ENCODE measurements around the gene MRPL45.

Gene MRPL45

DNA sequence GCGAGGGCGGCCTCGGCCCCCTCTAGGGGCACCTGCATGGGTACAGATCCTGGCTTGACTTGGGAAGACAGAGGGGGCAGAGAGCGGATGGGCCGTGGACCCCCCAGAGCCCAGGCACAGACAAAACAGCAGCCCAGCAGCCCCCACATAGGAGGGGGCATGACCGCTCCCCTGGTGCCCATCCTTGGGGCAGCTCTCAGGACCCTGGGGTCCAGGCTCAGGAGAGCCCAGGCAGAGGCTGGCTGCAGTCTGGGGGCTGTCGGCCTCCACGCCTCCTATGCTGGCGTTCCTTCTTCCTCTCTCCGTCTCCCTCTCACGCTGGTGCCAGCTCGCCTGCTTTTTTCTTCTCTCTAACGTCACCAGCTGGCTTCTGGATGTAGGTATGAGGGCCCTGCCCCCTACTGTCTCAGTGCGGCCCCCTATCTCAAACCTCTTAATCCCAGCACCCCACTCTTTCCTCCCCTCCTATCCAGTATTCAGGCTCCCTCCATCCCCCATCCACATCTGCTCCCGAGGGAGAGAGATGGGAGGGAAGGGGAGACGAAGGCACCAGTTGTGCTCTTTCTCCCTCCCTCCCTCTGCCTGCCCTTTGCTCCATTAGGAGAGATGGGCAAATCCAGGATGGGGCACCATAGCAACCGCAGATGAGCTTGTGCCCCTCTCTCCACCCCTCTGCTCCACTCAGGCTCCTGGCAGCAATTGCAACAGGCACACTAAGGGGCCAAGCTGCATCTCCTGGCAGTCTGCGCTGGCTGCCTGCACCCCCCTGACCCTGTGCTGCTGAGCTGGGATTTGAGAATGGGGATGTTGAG, 46.8 kb downstream of the MRPL45 start, which contains the start of gene GPR179:
Gene GPR179, minus strand, starts transcription at position 349 of the 812 bp plus-strand sequence. Its CDS starts 167 bp downstream, at position 182.
- peaks cover 4% of the 10 kb centered on the region for H3K27me3 ChIP-seq (ENCODE audit: insufficient read depth, insufficient read length)
- peak within 1 kb of the TSS; percentile 11 for H3K9ac ChIP-seq (ENCODE audit: insufficient read length, low read depth)
- no peaks in the 10 kb centered on the region for H3K9me3 ChIP-seq (ENCODE audit: insufficient read depth, low read length)
- TF ChIP-seq ZNF274 (IDR thresholded peaks at IDR 0.05; ENCODE audit: low read depth, low read length) = no peak
- H3K36me3 ChIP-seq (ENCODE audit: insufficient read depth, insufficient read length, low read length) = no peaks in the 10 kb centered on the region
- H3K4me1 ChIP-seq (ENCODE audit: insufficient read depth, insufficient read length) = peaks cover 15% of the 10 kb centered on the region
- H3K4me3 ChIP-seq (ENCODE audit: insufficient read length, low read depth) = no peak within 1 kb of the TSS
- no peak for DNase-seq (ENCODE audit: low read depth, low spot score)

DNA sequence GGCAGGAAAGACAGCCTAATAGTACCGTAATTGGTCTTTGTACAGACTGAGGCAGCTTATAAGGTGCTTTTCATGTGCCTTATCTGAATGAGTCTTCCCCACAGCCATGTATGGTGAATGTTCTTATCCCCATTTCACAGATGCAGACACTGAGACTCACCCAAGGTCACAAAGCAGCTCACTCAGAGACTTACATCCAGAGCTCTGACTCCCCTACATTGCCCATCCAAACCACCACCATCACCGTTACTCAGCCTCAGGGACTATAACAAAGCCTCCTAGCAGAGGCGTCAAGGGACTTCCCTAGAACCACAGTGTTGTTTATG, 47.4 kb downstream of the MRPL45 start:
- no peak overlapping the region for H3K9ac ChIP-seq (ENCODE audit: insufficient read length, low read depth)
- peaks cover 15% of the 10 kb centered on the region for H3K4me1 ChIP-seq (ENCODE audit: insufficient read depth, insufficient read length)
- H3K27me3 ChIP-seq (ENCODE audit: insufficient read depth, insufficient read length) = no peaks in the 10 kb centered on the region
- no peak overlapping the region for H3K4me3 ChIP-seq (ENCODE audit: insufficient read length, low read depth)
- H3K36me3 ChIP-seq (ENCODE audit: insufficient read depth, insufficient read length, low read length) = no peaks in the 10 kb centered on the region
- DNase-seq (ENCODE audit: low read depth, low spot score) = no peak
- no peaks in the 10 kb centered on the region for H3K9me3 ChIP-seq (ENCODE audit: insufficient read depth, low read length)
- TF ChIP-seq ZNF274 (IDR thresholded peaks at IDR 0.05; ENCODE audit: low read depth, low read length) (no peak), YY1 (IDR thresholded peaks at IDR 0.05; ENCODE audit: insufficient read depth, insufficient read length) (no peak), SUZ12 (IDR thresholded peaks at IDR 0.05; ENCODE audit: extremely low read depth, insufficient read depth, insufficient read length) (no peak)

DNA sequence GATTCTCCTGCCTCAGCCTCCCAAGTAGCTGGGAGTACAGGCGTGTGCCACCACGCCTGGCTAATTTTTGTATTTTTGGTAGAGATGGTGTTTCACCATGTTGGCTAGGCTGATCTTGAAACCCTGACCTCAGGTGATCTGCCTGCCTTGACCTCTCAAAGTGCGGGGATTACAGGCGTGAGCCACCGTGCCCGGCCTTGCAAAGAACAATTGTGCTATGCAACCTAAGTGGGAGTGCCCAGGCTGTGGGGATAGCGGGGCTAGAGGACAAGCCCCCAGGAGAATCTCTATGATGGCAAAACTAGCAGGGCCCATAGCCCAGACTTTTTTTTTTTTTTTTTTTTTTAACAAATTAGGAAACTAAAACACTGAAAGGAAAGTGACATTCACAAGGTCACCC, 48.8 kb downstream of the MRPL45 start:
- DNase-seq (ENCODE audit: low read depth, low spot score) = no peak
- Histone ChIP-seq H3K9ac (ENCODE audit: insufficient read length, low read depth) (no peak overlapping the region), H3K4me3 (ENCODE audit: insufficient read length, low read depth) (no peak overlapping the region), H3K27me3 (ENCODE audit: insufficient read depth, insufficient read length) (no peaks in the 10 kb centered on the region), H3K4me1 (ENCODE audit: insufficient read depth, insufficient read length) (peaks cover 15% of the 10 kb centered on the region), H3K9me3 (ENCODE audit: insufficient read depth, low read length) (no peaks in the 10 kb centered on the region), H3K36me3 (ENCODE audit: insufficient read depth, insufficient read length, low read length) (no peaks in the 10 kb centered on the region)
- TF ChIP-seq YY1 (IDR thresholded peaks at IDR 0.05; ENCODE audit: insufficient read depth, insufficient read length) (no peak), ZNF274 (IDR thresholded peaks at IDR 0.05; ENCODE audit: low read depth, low read length) (no peak), SUZ12 (IDR thresholded peaks at IDR 0.05; ENCODE audit: extremely low read depth, insufficient read depth, insufficient read length) (no peak)

DNA sequence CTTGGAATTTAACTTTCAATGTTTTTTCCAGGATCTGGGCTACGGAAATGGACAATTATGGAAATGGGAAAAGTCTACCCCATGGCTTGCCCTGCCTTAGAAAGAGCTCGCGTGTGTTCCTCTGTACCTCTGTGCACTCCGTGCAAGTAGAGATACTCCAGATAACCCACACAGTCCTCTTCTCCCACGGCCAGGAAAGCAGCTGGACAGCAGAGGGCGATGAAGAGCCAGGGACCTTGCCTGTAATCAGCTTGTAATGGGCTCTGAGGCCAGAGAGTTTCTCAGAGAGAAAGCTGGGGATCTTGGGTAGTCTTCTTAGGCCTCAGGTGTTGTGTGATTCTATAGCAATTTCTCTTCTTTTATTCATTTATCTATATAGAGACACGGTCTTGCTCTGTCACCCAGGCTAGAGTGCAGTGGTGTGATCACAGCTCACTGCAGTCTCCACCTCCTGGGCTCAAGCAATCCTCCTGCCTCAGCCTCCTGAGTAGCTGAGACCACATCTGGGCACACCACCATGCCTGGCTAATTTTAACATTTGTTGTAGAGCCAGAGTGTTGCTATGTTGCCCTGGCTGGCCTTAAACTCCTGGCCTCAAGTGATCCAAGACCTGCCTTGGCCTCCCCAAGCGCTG, 52.2 kb downstream of the MRPL45 start:
- DNase-seq (ENCODE audit: low read depth, low spot score) = peak; percentile 70

DNA sequence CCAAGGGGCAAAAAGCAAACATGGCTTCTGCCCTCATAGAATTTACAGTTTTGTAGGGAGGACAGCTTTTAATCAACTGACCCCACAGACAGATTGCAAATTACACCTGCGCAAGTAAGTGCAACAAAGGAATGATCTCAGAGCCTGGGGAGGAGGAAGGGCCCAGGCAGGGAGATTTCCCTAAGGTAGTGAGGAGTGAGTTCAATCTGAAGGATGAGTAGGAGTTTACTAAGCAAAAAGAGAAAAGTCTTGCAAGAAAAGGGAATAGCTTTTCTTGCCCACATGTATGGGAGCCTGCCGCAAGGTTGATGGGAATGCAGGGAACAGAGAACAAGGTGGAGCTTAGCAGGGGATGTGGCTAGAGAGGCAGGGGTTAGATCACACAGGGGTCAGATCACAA, 53.1 kb downstream of the MRPL45 start:
- Histone ChIP-seq H3K36me3 (ENCODE audit: insufficient read depth, insufficient read length, low read length) (no peaks in the 10 kb centered on the region), H3K27me3 (ENCODE audit: insufficient read depth, insufficient read length) (peaks cover 15% of the 10 kb centered on the region), H3K9ac (ENCODE audit: insufficient read length, low read depth) (peak overlapping the region; percentile 36), H3K9me3 (ENCODE audit: insufficient read depth, low read length) (no peaks in the 10 kb centered on the region), H3K4me3 (ENCODE audit: insufficient read length, low read depth) (no peak overlapping the region), H3K4me1 (ENCODE audit: insufficient read depth, insufficient read length) (peaks cover 3% of the 10 kb centered on the region)
- DNase-seq (ENCODE audit: low read depth, low spot score) = no peak
- TF ChIP-seq YY1 (IDR thresholded peaks at IDR 0.05; ENCODE audit: insufficient read depth, insufficient read length) = no peak
- no peak for TF ChIP-seq SUZ12 (IDR thresholded peaks at IDR 0.05; ENCODE audit: extremely low read depth, insufficient read depth, insufficient read length)
- TF ChIP-seq ZNF274 (IDR thresholded peaks at IDR 0.05; ENCODE audit: low read depth, low read length) = no peak

More for the DNA sequence above, 52.2 kb downstream of the MRPL45 start:
- no peak for TF ChIP-seq SUZ12 (IDR thresholded peaks at IDR 0.05; ENCODE audit: extremely low read depth, insufficient read depth, insufficient read length)
- no peak for TF ChIP-seq YY1 (IDR thresholded peaks at IDR 0.05; ENCODE audit: insufficient read depth, insufficient read length)
- TF ChIP-seq ZNF274 (IDR thresholded peaks at IDR 0.05; ENCODE audit: low read depth, low read length) = no peak
- Histone ChIP-seq H3K9ac (ENCODE audit: insufficient read length, low read depth) (no peak overlapping the region), H3K36me3 (ENCODE audit: insufficient read depth, insufficient read length, low read length) (no peaks in the 10 kb centered on the region), H3K27me3 (ENCODE audit: insufficient read depth, insufficient read length) (peaks cover 15% of the 10 kb centered on the region), H3K4me3 (ENCODE audit: insufficient read length, low read depth) (no peak overlapping the region), H3K4me1 (ENCODE audit: insufficient read depth, insufficient read length) (peaks cover 7% of the 10 kb centered on the region), H3K9me3 (ENCODE audit: insufficient read depth, low read length) (no peaks in the 10 kb centered on the region)

DNA sequence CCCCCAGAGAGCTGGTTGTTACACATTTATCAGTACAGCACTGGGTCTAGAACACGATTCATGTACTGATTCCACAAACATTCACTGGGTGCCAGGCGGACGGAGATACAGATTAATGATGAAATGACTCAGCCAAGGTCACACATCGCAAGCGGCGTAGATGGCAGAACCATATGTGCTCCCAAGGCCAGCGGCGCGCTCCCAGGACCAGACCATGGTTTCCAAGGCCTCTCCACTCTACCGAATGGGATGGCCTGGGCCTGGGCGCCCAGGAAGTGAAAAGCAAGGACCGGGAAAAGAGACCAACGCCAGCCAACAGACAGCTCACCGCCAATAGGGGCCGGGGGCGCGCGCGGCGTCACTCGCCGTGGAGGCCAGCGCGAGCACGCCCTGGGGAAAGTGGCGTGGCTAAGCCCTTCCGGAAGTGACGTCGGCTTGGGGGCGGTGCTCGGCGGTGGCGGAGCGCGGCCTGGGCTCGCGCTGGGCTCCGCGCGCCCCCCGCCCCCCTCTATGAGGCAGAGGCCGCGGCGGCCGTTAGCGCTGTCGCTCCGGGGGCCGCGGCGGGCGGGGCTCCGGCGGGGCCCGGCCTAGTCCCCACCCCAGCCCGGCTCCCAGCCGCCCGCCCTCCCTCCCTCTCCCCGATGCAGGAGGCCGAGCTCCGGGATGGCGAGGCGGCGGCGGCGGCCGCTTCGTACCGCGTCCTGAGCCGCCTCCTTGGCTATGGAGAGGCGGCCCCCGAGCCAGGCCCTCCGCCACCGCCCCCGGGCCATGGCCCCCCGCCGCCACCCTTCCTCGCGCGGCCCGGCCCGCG, 54.6 kb downstream of the MRPL45 start, which contains the start of gene SOCS7:
Gene SOCS7, plus strand, starts transcription at position 433 of the 811 bp plus-strand sequence. Its CDS starts 209 bp downstream, at position 642.
- TF ChIP-seq YY1 (IDR thresholded peaks at IDR 0.05; ENCODE audit: insufficient read depth, insufficient read length) (no peak), ZNF274 (IDR thresholded peaks at IDR 0.05; ENCODE audit: low read depth, low read length) (no peak), SUZ12 (IDR thresholded peaks at IDR 0.05; ENCODE audit: extremely low read depth, insufficient read depth, insufficient read length) (no peak)
- Histone ChIP-seq H3K4me1 (ENCODE audit: insufficient read depth, insufficient read length) (peaks cover 3% of the 10 kb centered on the region), H3K9ac (ENCODE audit: insufficient read length, low read depth) (peak within 1 kb of the TSS; percentile 80), H3K27me3 (ENCODE audit: insufficient read depth, insufficient read length) (peaks cover 15% of the 10 kb centered on the region), H3K36me3 (ENCODE audit: insufficient read depth, insufficient read length, low read length) (no peaks in the 10 kb centered on the region), H3K9me3 (ENCODE audit: insufficient read depth, low read length) (no peaks in the 10 kb centered on the region), H3K4me3 (ENCODE audit: insufficient read length, low read depth) (peak within 1 kb of the TSS; percentile 66)
- peak; percentile 66 for DNase-seq (ENCODE audit: low read depth, low spot score)
